Ovary (tissue), 3 donors: ENCODE measurements around the gene PLXNA2.

Experiments used
- CTCF ChIP-seq, 3 donors: fragments of 450-650 bp in 2 of 3; fragments of 200-600 bp in 1 of 3; IDR thresholded peaks; one replicate each; pipeline versions ENCODE4 v1.5.1 to v1.8.0; 2016 to 2022; ENCODE audit warnings: antibody characterized with exemption in 3 of 3, mild to moderate bottlenecking in 1 of 3
- EP300 ChIP-seq: sonication (generic); formaldehyde crosslinking; IDR thresholded peaks from one replicate; pipeline ENCODE4 v1.6.1; 2017; ENCODE audit warnings: antibody characterized with exemption
- POLR2A ChIP-seq: fragments of 450-650 bp; IDR thresholded peaks from one replicate; pipeline ENCODE4 v1.6.1; 2017; ENCODE audit warnings: antibody characterized with exemption, mild to moderate bottlenecking, moderate library complexity
- donor health status: DM: no; HTN: no; CAD: no.

DNA sequence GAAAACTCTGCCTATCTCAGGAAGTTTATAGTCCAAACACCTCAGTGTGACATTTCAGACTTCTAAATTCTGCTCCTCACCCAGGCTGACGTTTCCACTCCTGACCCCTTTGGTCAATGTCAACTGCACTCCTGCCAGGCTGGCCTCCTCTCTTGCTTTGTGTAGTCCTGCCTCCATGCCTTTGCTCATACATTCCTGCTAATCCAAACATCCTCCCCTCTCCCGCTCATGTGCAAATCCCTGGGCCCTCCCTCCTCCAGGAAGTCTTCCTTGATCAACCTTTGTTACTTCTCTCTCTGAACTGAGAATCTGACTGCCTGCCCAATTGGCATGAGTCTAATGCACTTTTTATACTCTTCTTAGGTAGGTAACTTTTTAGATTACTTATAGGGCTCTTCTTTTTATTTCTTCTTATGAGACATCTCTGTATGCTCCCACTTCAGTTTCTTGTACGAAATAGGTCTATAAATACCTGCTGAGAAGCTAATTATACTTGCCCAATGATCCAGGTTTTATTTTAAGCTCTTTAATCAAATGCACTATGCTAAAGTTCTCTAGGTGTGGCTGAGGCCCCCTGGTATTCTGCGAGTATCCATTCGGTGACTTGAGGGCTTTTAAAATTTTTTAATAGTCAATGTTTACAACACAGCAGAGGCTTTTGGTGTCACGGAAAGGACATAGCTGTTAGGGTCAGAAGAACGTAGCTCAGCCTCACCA is 128.1 kb downstream of the PLXNA2 start:
- no peak for TF ChIP-seq CTCF (IDR thresholded peaks at IDR 0.05)
- no peak for TF ChIP-seq POLR2A
- TF ChIP-seq EP300: no peak
